GM18519 (cell line): ENCODE data around the gene COL18A1.

ENCODE experiments used
- ATAC-seq: cut with Tn5 transposase; IDR thresholded peaks from one replicate; pipeline ENCODE4 v1.9.1; 2021; ENCODE audit warnings: mild to moderate bottlenecking, moderate library complexity; ENCODE audit not compliant: unreplicated experiment, low FRiP score

The COL18A1 gene

DNA sequence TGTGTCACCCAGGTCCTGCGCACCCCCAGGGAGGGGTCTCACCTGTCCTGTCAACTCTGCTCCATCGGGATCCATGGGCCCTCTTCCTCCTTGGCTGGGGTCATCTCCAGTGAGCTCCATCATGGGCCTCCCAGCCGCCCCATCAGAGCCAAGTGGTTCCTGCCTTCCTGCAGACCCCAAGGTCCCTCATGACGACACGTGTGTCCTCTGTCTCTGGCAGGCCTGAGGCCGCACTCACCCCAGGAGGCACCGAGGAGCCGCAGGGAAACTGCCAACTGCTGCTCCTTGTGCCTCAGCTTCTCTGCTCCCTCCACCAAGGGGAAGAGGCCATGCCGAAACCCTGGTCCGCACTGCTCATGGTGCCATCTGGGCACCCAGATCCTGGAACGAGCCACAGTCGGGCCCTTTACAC is 46.8 kb downstream of the COL18A1 start:
- ATAC-seq: no peak

DNA sequence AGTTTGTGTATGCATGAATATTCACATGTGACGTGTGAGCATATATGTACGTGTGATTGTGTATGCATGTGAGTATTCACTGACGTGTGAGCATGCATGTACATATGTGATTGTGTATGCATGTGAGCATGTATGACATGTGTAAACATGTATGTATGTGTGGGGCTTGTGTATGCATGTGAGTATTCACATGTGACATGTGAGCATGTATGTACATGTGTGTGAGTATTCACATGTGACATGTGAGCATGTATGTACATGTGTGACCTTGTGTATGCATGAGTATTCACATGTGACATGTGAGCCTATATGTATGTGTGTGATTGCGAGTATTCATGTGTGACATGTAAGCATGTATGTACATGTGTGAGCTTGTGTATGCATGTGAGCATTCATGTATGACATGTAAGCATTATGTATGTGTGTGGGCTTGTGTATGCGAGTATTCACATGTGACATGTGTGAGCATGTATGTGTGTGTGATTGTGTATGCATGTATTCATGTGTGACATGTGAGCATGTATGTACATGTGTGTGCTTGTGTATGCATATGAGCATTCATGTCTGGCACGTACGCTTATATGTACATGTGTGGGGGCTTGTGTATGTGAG is 47.8 kb downstream of the COL18A1 start:
- ATAC-seq: no peak

DNA sequence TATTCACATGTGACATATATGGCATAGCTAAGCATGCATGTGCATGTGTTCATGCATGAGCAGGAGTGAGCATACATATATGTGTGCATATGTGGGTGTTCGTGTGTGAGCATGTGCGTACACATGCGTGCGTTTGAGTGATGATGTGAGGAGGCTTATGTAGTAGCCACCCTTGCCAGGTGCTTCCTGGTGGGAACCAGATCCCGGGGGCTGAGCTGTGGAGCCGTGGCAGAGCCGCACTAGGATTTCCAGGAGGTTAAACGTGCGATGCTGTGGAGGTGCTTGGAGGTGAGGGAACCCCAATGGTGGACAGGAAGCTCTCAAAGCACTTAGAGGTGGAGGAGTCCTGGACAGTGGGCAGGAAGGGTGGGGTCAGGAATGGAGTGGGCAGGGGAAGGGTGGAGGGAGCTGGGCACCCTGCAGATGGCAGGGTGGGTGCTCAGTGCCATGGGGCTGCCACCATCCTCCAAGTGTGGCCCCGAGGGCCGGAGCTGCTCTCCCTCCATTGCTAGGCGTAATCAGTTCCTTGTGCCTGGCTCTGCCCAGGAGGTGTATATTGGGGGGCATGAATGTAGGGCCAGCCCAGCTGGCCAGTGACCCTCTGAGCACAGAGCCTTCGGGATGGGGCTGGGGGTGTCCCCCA is 48.5 kb downstream of the COL18A1 start:
- ATAC-seq: no peak

DNA sequence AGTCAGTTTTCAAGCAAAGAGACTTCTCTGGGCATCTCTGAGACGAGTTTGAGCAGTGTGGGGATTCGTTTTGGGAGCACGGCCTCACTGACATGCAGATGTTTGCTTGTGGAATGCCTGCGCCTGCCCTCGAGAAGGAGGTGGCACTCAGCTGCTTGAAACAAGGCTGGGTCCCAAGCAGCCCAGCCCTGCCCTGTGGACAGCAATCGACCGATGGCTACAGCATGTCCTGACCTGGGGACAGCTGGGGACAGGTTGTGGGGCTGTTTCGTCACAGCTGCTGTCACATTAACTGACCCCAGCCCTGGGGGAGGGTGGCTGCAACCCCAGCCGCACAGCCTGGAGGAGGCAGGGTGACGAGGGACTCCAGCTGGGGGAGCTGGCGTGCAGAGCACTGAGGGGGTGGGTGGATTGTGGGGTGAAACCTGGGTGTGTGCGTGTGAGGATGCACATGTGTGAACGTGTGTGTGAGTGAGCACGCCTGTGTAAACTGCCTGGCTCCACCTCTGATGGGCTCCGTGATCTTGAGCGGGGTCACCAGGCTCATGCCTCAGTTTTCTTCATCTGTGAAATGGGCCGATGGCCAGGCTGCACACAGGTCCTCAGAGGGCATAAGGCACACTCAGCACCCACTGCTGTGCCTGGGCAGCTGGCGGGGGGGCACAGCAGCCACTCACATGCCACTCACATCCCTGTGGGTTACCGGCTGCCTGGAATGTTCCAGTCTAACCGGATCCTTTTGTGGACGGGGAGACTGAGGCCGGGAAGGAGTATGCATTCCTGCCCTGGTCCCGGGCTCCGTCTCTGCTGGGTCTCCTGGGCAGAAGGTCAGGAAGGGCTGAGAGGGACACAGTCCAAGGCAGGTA is 49.3 kb downstream of the COL18A1 start:
- ATAC-seq: no peak

DNA sequence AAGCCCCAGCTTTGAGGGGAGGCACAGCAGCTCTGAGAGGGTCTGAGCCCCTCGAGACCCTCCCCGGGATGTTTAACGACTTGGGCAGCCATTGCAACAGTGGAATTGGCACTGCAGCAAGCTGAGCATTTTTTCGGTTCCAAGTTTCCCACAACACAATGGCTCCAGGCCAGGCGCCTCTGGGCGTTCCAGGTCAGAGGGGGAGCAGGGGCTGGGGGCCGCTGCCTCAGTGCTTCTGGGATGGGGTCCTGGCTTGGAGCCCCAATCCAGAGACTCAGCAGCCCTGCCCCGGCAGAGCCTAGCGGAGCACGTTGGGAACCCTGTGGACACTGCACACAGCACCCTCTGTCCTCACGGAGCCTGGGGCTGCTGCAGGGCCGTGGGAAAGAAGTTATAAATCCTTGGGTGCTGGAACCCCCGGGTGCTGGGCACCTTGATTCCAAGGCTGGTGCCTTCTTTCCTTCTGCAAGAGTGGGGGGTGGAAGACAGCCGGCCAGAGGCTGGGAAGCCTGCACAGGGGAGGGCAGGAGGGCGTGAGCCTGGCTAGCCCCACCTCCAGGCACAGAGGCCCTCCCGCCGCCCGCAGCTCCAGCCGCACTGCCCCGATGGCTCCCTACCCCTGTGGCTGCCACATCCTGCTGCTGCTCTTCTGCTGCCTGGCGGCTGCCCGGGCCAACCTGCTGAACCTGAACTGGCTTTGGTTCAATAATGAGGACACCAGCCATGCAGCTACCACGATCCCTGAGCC is 50.1 kb downstream of the COL18A1 start:
- ATAC-seq: no peak

DNA sequence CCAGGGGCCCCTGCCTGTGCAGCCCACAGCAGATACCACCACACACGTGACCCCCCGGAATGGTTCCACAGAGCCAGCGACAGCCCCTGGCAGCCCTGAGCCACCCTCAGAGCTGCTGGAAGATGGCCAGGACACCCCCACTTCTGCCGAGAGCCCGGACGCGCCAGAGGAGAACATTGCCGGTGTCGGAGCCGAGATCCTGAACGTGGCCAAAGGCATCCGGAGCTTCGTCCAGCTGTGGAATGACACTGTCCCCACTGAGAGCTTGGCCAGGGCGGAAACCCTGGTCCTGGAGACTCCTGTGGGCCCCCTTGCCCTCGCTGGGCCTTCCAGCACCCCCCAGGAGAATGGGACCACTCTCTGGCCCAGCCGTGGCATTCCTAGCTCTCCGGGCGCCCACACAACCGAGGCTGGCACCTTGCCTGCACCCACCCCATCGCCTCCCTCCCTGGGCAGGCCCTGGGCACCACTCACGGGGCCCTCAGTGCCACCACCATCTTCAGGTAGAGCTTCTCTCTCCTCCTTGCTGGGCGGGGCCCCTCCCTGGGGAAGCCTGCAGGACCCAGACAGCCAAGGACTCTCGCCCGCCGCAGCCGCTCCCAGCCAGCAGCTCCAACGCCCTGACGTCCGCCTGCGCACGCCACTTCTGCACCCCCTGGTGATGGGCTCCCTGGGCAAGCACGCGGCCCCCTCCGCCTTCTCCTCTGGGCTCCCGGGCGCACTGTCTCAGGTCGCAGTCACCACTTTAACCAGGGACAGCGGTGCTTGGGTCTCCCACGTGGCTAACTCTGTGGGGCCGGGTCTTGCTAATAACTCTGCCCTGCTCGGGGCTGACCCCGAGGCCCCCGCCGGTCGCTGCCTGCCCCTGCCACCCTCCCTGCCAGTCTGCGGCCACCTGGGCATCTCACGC is 51.0 kb downstream of the COL18A1 start:
- no peak for ATAC-seq

DNA sequence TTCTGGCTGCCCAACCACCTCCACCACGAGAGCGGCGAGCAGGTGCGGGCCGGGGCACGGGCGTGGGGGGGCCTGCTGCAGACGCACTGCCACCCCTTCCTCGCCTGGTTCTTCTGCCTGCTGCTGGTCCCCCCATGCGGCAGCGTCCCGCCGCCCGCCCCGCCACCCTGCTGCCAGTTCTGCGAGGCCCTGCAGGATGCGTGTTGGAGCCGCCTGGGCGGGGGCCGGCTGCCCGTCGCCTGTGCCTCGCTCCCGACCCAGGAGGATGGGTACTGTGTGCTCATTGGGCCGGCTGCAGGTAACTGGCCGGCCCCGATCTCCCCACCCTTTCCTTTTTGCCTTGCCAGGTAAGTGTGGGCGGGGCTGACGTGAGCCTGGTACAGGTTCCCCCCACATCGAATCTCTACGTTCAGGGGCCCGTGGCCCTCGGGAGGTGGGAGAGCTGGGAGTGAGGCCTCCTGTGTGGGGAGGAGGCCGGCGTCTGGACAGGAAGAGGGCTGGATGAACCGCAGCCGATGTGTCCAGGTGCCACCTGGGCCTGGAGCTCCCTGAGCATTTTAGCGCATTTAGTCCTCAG is 51.7 kb downstream of the COL18A1 start:
- ATAC-seq: no peak

DNA sequence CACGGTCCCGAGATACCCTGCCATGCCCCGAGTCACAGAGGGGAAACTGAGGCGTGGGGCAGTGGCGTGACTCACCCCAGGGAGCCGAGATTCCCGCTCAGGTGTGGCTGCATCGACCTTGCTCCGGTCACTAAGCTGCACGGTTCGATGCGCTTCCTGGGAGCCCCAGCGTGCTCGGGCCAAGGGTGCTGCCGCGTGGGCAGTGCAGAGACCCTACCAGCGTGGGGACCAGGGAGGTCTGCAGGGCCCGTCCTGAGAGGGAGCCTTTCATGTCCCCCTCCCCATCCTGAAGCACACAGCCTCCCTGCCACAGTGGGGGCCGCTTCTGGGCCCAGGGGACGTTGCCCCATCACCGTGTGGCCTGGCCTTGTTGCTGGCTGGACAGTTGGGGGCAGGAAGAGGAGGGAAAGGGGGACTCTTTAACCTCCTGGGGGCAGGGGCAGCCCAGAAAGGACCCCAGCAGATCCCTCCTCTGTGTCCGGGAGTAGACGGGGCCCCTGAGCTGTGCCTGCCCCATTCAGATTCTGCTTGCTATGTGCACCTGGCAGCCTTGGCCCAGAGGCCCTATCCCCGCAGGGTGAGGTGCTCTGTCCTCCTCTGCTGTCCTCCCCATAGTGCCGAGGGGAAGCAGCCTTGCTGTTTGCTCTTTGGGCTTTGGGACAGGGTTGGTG is 52.3 kb downstream of the COL18A1 start:
- no peak for ATAC-seq

DNA sequence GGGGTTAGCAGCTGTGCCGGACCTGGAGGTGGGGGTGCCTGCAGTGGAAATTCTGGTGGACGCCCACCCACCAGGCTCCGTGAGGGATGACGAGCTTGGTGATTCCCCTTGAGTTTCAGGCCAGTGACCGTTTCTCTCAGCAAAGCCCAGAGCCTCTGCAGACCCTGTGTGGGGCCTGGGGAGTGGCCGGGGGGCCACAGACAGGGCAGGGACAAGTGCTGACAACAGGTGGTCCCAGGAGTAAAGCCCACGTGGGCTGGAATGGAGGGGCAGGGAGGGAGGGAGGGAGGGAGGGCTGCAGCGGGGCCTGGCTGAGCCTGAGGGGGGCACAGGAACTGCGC is 52.8 kb downstream of the COL18A1 start:
- ATAC-seq: no peak

DNA sequence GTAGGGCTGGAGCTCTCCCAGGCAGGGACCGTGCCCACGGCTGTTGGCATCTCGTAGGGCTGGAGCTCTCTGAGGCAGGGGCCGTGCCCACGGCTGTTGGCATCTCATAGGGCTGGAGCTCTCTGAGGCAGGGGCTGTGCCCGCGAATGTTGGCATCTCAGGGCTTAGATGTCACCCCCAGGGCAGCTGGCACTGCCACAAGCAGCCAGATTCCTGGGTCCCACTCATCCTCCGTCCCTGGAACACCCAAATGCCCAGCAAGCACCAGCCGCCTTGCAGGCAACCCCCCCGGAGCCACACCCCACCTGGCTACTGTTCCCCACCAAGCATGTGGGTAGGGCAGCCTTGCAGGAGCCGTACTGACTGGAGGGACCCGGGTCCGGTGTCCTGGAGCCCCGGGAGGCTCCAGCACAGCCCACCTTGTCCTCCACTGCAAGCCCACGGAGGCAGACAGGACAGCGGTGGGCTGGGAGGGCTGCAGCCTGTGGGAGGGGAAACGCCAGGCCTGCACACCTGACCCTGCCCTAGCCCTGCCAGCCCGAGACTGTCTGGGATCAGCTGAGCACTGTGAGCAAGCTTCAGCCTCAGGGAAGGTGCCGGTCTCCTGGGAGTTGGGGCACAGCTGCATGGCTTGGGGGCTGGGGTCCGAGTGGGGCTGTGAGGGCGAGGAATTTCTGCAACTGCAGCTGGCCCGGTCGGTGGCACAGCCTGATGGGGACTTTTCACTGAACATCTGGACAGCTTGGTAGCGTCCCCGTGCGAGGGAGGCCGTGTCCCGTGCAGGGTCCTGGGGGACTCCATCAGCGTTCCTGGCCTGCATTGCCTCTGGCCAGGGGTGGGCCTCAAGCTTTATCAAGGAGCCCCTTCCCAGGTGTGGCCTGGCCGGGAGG is 53.6 kb downstream of the COL18A1 start:
- ATAC-seq: no peak

DNA sequence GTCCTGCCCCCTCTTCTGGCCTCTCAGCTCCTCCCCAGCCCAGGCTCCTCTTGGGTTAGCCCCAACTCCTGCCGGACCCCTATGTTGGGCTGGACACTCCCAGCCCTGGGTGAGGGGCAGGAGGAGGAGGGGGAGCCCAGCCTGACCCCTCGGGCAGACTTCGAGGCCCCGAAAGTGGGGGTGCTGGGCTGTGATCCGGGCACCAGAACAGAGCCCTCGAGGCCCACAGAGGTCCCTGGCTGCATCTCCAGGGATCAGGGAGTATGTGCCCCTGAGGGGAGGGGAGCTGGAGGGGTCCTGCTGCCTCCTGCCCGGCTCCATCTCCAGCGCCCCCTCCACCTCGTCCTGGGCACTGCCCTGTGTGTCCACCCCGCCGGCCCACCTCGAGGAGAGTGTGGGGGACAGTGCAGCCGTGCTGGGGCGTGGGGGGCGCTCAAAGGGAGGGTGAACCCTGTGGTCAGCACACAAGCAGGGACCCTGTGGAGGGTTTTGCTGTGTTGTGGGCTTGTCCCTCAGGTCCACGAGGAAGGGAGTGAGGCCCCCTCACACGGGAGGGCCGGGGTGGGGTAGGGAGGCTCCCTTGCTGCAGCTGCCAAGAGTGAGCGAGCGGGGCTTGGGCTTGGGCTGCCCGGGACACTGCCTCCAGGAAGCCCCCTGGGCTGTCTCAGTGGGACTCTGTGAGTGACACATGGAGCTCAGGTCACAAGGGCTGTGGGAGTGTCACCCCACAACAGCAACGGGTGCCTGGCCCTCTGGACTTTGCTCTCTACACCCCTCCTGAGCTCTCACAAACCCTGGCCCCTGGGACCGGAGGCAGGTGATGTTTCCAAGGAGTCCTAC is 54.4 kb downstream of the COL18A1 start:
- ATAC-seq: no peak

DNA sequence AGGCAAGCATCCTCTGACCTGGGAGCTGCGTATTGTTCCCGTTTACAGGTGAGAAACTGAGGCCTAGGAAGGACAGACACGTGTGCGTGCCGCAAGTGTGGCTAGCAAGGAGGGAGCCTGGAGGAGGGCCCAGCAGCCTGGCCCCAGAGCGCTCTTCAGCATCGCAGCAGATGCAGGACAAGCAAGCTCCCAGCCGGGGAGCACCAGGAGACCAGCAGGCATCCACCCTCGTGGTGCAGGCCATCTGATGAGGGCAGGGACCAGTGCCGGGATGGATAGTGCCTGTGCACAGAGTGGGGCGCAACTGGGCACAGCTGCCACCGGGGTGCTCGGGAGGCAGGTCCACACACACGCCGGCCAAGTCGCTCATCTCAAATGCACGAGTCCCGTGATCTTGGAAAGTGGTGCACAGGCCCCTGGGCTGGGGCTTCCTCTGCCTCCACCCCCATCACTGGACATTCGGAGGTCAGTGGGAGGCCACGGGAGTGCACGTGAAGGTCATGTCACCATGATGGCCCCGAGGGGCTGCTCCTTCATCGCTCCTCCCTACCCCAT is 55.1 kb downstream of the COL18A1 start:
- no peak for ATAC-seq

DNA sequence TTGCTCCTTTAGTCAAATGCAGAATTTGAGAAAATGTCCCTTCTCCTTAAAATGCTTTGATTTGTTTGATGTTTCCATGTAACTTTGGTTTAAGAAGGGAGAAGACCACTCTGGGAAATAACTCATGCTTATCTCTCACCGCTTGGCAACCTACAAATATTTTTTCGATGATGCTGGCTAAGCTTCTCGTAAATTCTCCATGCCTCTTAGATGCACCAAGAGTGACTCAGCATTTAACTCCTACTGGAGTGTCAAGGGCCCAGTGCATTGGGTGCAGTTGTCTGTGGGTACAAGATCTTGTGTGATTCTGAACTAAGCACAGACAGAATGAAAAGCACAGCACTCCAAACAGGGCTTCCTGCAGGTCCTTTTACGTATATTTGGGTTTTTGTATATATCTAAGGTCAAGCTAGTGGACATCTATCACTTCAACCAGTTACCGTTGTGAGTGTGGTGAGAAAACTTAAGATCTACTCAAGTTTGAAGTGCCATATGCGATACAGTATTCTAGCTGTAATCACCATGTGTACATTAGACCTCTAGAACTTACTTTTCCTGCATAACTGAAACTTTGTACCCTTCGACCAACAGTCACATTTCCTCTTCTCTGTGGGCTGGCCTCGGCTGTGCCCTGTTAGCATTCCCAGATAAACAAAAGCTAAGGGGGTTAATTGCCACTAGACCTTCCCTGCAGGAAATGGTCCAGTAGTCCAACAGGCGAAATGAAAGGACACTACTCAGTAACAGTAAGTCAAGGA is 55.8 kb downstream of the COL18A1 start:
- ATAC-seq: no peak

DNA sequence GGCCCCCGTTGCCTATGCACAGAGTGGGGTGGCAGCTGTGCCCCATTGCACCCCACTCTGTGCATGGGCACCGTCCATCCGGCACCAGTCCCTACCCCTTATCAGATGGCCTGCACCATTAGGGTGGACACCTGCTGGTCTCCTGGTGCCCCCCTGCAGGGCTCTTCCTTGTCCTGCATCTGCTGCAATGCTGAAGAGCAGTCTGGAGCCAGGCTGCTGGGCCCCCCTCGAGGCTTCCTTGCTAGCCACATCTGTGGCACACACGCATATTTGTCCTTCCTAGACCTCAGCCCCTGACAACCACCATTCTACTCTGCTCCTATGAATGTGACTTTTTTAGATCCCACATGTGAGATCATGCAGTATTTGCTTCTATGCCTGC is 56.4 kb downstream of the COL18A1 start:
- no peak for ATAC-seq

DNA sequence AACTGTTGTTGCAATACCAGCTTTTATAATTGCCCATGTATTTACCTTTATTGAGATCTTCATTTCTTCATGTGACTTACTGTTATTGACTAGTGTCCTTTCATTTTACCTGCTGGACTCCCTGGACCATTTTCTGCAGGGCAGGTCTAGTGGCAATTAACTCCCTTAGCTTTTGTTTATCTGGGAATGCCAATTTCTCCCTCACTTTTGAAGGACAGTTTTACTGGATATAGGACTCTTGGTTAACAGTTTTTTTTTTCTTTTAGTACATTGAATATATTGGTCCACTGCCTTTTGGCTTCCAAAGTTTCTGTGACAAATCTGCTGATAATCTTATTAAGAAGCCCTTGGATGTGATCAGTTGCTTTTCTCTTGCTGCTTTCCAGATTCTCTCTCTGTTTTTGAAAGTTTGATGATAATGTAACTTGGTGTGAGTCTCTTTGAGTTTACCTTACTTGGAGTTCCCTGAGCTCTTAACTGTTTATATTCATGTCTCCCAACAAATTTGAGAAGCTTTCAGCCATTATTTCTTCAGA is 56.9 kb downstream of the COL18A1 start:
- ATAC-seq: no peak

DNA sequence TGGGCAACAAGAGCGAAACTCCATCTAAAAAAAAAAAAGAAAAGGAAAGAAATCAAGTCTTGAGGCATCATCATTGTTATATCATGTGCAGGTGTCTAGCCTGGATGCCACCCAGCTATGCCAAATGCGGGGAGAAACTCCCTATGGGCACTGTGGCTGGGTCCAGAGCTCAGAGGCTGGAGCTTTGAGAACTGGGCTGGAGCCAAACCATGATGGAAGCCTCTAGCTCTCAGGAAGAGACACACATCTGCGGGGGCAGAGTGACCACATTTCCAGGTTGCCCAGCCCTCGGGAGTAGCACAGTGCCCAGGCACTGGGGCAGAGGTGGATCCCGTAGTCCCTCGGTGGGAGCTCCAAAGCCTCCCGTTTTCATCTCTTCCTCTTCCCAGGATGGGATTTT is 58.9 kb downstream of the COL18A1 start:
- ATAC-seq: no peak
